OCI-LY3 (cell line): Measurements from ENCODE around the gene GFRA4.

Source experiments
- CTCF ChIP-seq: fragments of 200-600, 300-600 bp; sonication (generic); IDR thresholded peaks from 2 replicates; pipeline ENCODE4 v1.5.1; 2014; ENCODE audit warnings: antibody characterized with exemption, low read length, low read depth
- EZH2phosphoT487 ChIP-seq: fragments of 200-600 bp; shearing (Covaris generic); IDR thresholded peaks from 2 replicates; pipeline ENCODE4 v1.6.1; 2018; ENCODE audit warnings: antibody characterized with exemption, mixed run types, low read depth

GRCh38 chr20:3711484-3711941, 48.3 kb upstream of the GFRA4 start:
- TF ChIP-seq CTCF (no peak), EZH2phosphoT487 (no peak)
